Mucosa of descending colon (tissue), 3 donors: Measurements from ENCODE around the gene TRIM59. TPM values are rescaled to one million over a fixed set of nuclear protein-coding genes. Genes with fewer than 3 reads are reported as not detected.

ENCODE experiments used
- ATAC-seq: fragments of 200-7000 bp; cut with Tn5 transposase; one replicate; pipeline ENCODE4 v1.9.1; 2020; ENCODE audit warnings: mild to moderate bottlenecking, moderate library complexity
- DNase-seq, 3 donors: peaks; one replicate each; pipeline ENCODE4 v3.0.0-alpha.2; 2020
- H3K36me3 ChIP-seq: fragments of 200-600 bp; one replicate; pipeline ENCODE4 v1.8.0; 2021; ENCODE audit warnings: low read depth, mild to moderate bottlenecking
- H3K4me1 ChIP-seq: fragments of 200-600 bp; one replicate; pipeline ENCODE4 v1.8.0; 2021; ENCODE audit warnings: low read depth, mild to moderate bottlenecking
- H3K4me3 ChIP-seq: fragments of 200-600 bp; one replicate; pipeline ENCODE4 v1.8.0; 2021; ENCODE audit warnings: mild to moderate bottlenecking
- H3K9me3 ChIP-seq: fragments of 200-600 bp; one replicate; pipeline ENCODE4 v1.8.0; 2021; ENCODE audit warnings: mild to moderate bottlenecking
- CTCF ChIP-seq: fragments of 200-600 bp; IDR thresholded peaks from one replicate; pipeline ENCODE4 v1.8.0; 2022; ENCODE audit warnings: antibody characterized with exemption, mild to moderate bottlenecking
- intact Hi-C, 2 donors: fragments of 100-400 bp; cut with DNase I in 1 of 2; cut with micrococcal nuclease in 1 of 2; formaldehyde crosslinking; loops; one replicate each; pipeline versions ENCODE4 v1.11.0 to v1.11.1; 2022; cut with DNase I, micrococcal nuclease
- total RNA-seq, 3 donors: library from RNA; stranded (reverse); fragmentation: NEBNext Ultra II Directional in 2 of 3; extraction: Animal tissue kit (Norgen Biotek cat#: 25700) in 2 of 3; gene quantifications; one replicate each; pipeline versions ENCODE4 v1.2.1 to v1.2.4, GENCODE V29; 2021 to 2023
- donor health status: DM: no; HTN: no; CAD: no; lungs with moderate emphysema.
- donor health status: DM: no; HTN: no; CAD: no.
- donor health status: DM: no; HTN: yes; CAD: no.

TRIM59 gene
- total RNA-seq, 3 donors from 2014 or later, result 5.3 to 7.2 (median 6.0) TPM

GRCh38 chr3:160402221-160403027 lies 47.2 kb downstream of the TRIM59 start:
- Histone ChIP-seq H3K4me3 (no peak overlapping the region), H3K36me3 (no peaks in the 10 kb centered on the region), H3K9me3 (no peaks in the 10 kb centered on the region), H3K4me1 (peaks cover 3% of the 10 kb centered on the region)
- TF ChIP-seq CTCF, result no peak
- intact Hi-C loops, result no loop called here
- DNase-seq (no peak), ATAC-seq (no peak)

GRCh38 chr3:160401291-160402095 lies 48.1 kb downstream of the TRIM59 start:
- ATAC-seq (no peak), DNase-seq (peak in 1 of 3 donors; percentile 38)
- Histone ChIP-seq H3K36me3 (no peaks in the 10 kb centered on the region), H3K9me3 (no peaks in the 10 kb centered on the region), H3K4me3 (peak overlapping the region; percentile 48), H3K4me1 (peaks cover 3% of the 10 kb centered on the region)
- TF ChIP-seq CTCF, result no peak
- intact Hi-C loops, result no loop called here

GRCh38 chr3:160400702-160401150 lies 48.9 kb downstream of the TRIM59 start:
- peak; percentile 26 for ATAC-seq
- H3K4me3 ChIP-seq, result peak overlapping the region; percentile 48
- peaks cover 3% of the 10 kb centered on the region for H3K4me1 ChIP-seq
- H3K9me3 ChIP-seq, result no peaks in the 10 kb centered on the region
- H3K36me3 ChIP-seq, result no peaks in the 10 kb centered on the region
- DNase-seq, result peak; percentile 38 to 61 (median 57)
- intact Hi-C loops, result no loop called here
- TF ChIP-seq CTCF, result no peak

GRCh38 chr3:160400030-160400701 lies 49.4 kb downstream of the TRIM59 start:
- no peaks in the 10 kb centered on the region for H3K9me3 ChIP-seq
- intact Hi-C loops, result no loop called here
- no peak for TF ChIP-seq CTCF
- H3K4me3 ChIP-seq, result peak overlapping the region; percentile 48
- H3K4me1 ChIP-seq, result peaks cover 3% of the 10 kb centered on the region
- ATAC-seq, result peak; percentile 43
- peak; percentile 61 to 80 (median 72) for DNase-seq
- no peaks in the 10 kb centered on the region for H3K36me3 ChIP-seq

GRCh38 chr3:160399125-160400029 lies 50.2 kb downstream of the TRIM59 start, which contains the start of the genes IFT80 and SMC4:
Gene IFT80 (minus strand): TSS chr3:160399225. CDS start chr3:160384600, 14,625 bp downstream.
Gene SMC4 (plus strand): TSS chr3:160399650. CDS start chr3:160400827, 1,177 bp downstream.
- intact Hi-C loops, result no loop called here
- DNase-seq, result peak; percentile 97 to 98 (median 98)
- Histone ChIP-seq H3K9me3 (no peaks in the 10 kb centered on the region), H3K4me3 (peak within 1 kb of the TSS; percentile 48), H3K36me3 (no peaks in the 10 kb centered on the region), H3K4me1 (peaks cover 3% of the 10 kb centered on the region)
- no peak for TF ChIP-seq CTCF
- peak; percentile 96 for ATAC-seq
